ENCODE data around the gene MGMT.

MGMT gene

GRCh38 chr10:129652521-129653201 lies 185.6 kb downstream of the MGMT start:
- POLR2A ChIA-PET = no interaction called here
- CTCF ChIA-PET = no interaction called here
- TF ChIP-seq, protein P1, sequence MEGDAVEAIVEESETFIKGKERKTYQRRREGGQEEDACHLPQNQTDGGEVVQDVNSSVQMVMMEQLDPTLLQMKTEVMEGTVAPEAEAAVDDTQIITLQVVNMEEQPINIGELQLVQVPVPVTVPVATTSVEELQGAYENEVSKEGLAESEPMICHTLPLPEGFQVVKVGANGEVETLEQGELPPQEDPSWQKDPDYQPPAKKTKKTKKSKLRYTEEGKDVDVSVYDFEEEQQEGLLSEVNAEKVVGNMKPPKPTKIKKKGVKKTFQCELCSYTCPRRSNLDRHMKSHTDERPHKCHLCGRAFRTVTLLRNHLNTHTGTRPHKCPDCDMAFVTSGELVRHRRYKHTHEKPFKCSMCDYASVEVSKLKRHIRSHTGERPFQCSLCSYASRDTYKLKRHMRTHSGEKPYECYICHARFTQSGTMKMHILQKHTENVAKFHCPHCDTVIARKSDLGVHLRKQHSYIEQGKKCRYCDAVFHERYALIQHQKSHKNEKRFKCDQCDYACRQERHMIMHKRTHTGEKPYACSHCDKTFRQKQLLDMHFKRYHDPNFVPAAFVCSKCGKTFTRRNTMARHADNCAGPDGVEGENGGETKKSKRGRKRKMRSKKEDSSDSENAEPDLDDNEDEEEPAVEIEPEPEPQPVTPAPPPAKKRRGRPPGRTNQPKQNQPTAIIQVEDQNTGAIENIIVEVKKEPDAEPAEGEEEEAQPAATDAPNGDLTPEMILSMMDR (IDR thresholded peaks at IDR 0.05; ENCODE audit: control extremely low read depth, extremely low read depth, low read depth, missing control alignments) = no peak
- DNase-seq (ENCODE audit: extremely low spot score) = no peak

DNA sequence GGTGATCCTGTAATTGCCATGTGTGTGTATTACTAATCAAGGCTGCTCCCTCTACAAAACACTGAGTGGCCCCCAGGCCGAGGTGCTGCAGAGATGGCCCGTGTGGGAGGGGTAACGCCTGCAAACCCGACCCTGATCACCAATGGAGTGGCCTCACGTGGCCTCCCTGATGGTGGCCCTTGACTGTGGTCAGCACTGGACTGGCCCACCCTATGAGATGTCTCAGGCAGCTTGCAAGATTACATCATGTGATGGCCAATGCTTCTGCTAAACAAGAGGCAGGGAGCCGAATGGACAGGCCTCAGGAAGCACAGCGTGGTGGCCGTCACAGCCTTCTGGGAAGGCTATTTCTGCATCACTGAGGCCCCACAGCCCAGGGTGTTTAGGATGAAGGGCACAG lies 186.4 kb downstream of the MGMT start:
- no peak for DNase-seq (ENCODE audit: extremely low spot score)
- TF ChIP-seq, protein P1 (IDR thresholded peaks at IDR 0.05; ENCODE audit: control extremely low read depth, extremely low read depth, low read depth, missing control alignments) = no peak
- POLR2A ChIA-PET = no interaction called here
- CTCF ChIA-PET = no interaction called here

DNA sequence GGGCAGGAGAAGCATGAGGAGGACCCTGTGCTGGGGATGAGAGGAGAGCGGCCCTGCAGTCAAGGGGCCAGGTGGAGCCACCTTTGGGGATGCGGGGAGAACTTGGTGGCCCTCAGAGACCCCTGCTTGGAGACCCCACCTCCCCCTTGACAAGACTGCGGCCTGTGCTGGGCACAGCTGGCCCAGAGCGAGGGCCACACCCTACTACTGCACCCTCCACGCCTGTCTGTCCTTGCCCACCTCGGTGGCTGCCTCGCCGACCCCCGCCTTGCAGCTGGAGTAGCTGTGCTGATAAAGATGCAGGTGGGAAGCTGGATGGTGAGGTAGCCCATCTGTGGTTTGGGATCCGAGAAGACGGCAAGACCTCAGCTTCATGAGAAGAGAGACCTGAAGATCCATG lies 186.8 kb downstream of the MGMT start:
- DNase-seq (ENCODE audit: extremely low spot score) = no peak
- CTCF ChIA-PET = no interaction called here
- POLR2A ChIA-PET = no interaction called here
- TF ChIP-seq, protein P1 (IDR thresholded peaks at IDR 0.05; ENCODE audit: control extremely low read depth, extremely low read depth, low read depth, missing control alignments) = no peak

DNA sequence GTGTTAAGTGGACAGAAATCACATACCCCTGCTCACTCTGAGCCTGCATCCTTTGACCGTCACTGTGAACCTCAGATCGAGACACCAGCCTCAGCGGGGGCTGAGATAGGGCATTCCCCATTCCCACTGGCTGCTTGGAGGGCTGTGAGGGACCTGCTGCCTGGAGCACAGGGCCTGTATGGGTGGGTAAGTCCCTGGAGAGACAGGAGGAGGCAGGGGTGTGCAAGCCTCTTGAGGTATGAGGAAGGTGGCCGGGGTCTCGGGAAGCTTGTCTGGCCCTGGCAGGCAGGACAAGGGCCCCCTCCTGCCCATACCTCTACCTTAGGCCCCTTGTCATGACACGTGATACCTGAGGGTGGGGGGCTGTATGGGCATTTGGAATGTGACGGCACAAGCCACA lies 187.4 kb downstream of the MGMT start:
- TF ChIP-seq, protein P1 (IDR thresholded peaks at IDR 0.05; ENCODE audit: control extremely low read depth, extremely low read depth, low read depth, missing control alignments) = no peak
- CTCF ChIA-PET = no interaction called here
- POLR2A ChIA-PET = no interaction called here
- DNase-seq (ENCODE audit: extremely low spot score) = no peak

DNA sequence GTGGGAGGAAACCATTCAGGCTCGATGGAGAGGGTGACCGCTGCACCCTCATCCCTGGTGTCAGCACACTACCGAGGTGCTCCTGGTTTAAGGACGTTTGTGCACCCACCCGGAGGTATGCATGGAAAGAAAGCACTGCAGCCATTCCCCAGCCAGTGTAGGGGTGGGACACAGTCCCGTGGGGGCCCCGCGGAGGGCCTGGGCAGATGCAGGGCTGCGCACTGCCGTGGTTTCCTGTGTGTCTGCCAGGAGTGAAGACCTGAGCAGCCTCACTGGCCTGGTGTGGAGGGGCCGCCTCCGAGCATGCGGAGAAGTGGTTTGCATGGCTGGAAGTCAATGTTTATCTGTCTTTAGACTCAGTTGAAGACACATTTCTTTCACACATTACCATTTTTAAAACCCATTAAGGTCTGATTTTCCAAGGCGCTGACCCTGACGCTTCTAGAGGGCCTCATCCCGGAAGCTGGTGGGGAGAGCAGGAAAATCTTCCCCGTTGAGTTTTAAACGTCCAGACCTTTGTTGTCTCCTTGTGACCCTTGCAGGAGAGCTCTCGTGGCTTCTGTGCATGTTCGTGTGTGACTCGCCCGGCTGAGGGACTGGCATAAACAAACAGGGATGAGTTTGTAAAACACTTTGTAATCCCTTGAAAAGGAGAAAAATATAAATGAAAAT lies 188.1 kb downstream of the MGMT start:
- POLR2A ChIA-PET = no interaction called here
- TF ChIP-seq, protein P1 (IDR thresholded peaks at IDR 0.05; ENCODE audit: control extremely low read depth, extremely low read depth, low read depth, missing control alignments) = no peak
- CTCF ChIA-PET = no interaction called here
- no peak for DNase-seq (ENCODE audit: extremely low spot score)

- TF ChIP-seq, protein P1 (IDR thresholded peaks at IDR 0.05; ENCODE audit: control extremely low read depth, extremely low read depth, low read depth, missing control alignments) = no peak
- CTCF ChIA-PET = no interaction called here
- DNase-seq (ENCODE audit: extremely low spot score) = no peak
- POLR2A ChIA-PET = no interaction called here
Observed at GRCh38 chr10:129655679-129656031, 188.6 kb downstream of the MGMT start.

All from GM10248 (cell line).